HepG2 (cell line): ENCODE measurements around the gene THAP9.

Experiments used
- FOXM1 ChIP-seq: sonication (generic); formaldehyde crosslinking; IDR thresholded peaks from 2 replicates; pipeline ENCODE4 v1.5.0; 2020; ENCODE audit warnings: missing genetic modification reagents
- MED8 ChIP-seq: sonication (generic); formaldehyde crosslinking; IDR thresholded peaks from 2 replicates; pipeline ENCODE4 v1.8.1; 2023; ENCODE audit warnings: mild to moderate bottlenecking, missing genetic modification reagents; ENCODE audit not compliant: insufficient replicate concordance
- NFIC ChIP-seq: IDR thresholded peaks from 2 replicates; pipeline ENCODE4 v1.6.1; 2012; ENCODE audit warnings: mild to moderate bottlenecking, low read length, inconsistent platforms
- RBAK ChIP-seq: sonication (generic); formaldehyde crosslinking; IDR thresholded peaks from 2 replicates; pipeline ENCODE4 v1.5.1; 2020; ENCODE audit warnings: mild to moderate bottlenecking, missing genetic modification reagents
- TF ChIP-seq, protein P1 (sequence below): sonication (generic); formaldehyde crosslinking; IDR thresholded peaks from 2 replicates; pipeline ENCODE4 v1.8.1; 2023; ENCODE audit warnings: mild to moderate bottlenecking, missing genetic modification reagents, borderline replicate concordance

DNA sequence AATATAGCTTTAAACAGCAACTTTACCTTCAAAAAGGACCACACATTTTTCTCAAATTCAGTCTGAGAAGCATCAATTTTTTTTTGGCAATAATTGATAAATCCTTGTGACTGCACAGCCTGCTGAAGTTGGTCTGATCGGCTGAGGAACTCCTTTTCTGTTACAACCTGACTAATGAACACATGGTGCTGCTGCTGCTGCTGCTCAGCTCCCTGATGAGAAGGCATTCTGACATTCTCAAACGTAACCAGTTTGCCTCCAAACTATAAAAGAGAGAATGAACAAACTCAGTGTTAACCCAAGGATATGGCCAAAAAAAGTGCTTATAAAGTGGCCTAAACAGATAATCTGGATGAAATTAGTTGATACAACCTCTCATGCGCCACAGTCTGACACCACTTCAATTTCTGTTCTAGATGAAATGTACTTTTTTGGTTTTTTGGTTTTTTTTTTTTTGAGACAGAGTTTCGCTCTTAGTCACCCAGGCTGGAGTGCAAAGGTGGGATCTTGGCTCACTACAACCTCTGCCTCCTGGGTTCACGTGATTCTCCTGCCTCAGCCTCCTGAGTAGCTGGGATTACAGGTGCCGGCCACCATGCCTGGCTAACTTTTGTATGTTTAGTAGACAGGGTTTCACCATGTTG, 36.1 kb upstream of the THAP9 start:
- TF ChIP-seq MED8 (CRISPR knock-in tag) = no peak
- TF ChIP-seq NFIC = no peak
- no peak for TF ChIP-seq FOXM1 (CRISPR knock-in tag)
- no peak for TF ChIP-seq RBAK
- TF ChIP-seq, protein P1, sequence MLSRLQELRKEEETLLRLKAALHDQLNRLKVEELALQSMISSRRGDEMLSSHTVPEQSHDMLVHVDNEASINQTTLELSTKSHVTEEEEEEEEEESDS (CRISPR knock-in tag) = no peak
